HepG2 (cell line): Measurements from ENCODE around the gene ZNF445. TPM values are rescaled to one million over a fixed set of nuclear protein-coding genes. Genes with fewer than 3 reads are reported as not detected.
A peak's percentile ranks its signal among the peaks of the same experiment; 100 is the strongest.

ENCODE experiments used
- CHCHD3 ChIP-seq: sonication (generic); formaldehyde crosslinking; IDR thresholded peaks from 2 replicates; pipeline ENCODE4 v1.8.0; 2022; ENCODE audit warnings: mild to moderate bottlenecking, missing genetic modification reagents, moderate library complexity
- IRF2 ChIP-seq: IDR thresholded peaks from 2 replicates; pipeline ENCODE4 v1.6.1; 2018; ENCODE audit warnings: missing genetic modification reagents, missing compliant biosample characterization
- KLF11 ChIP-seq: IDR thresholded peaks from 2 replicates; pipeline ENCODE4 v1.6.1; 2016; ENCODE audit warnings: missing compliant biosample characterization
- MAFG ChIP-seq: sonication (generic); formaldehyde crosslinking; IDR thresholded peaks from 2 replicates; pipeline ENCODE4 v1.5.1; 2020; ENCODE audit warnings: mild to moderate bottlenecking, missing genetic modification reagents
- PHF21A ChIP-seq: sonication (generic); formaldehyde crosslinking; IDR thresholded peaks from 2 replicates; pipeline ENCODE4 v1.5.0; 2020; ENCODE audit warnings: mild to moderate bottlenecking, missing genetic modification reagents
- POLR2AphosphoS2 ChIP-seq: IDR thresholded peaks from 2 replicates; pipeline ENCODE4 v1.6.1; 2011; ENCODE audit warnings: low read depth, low read length, improper control_type of control experiment
- POLR2G ChIP-seq: fragments of 200-400 bp; formaldehyde crosslinking; IDR thresholded peaks from 2 replicates; pipeline ENCODE4 v1.6.1; 2018; ENCODE audit warnings: mild to moderate bottlenecking, low read depth, low read length, moderate library complexity
- RBAK ChIP-seq: sonication (generic); formaldehyde crosslinking; IDR thresholded peaks from 2 replicates; pipeline ENCODE4 v1.5.1; 2020; ENCODE audit warnings: mild to moderate bottlenecking, missing genetic modification reagents
- RFX3 ChIP-seq: IDR thresholded peaks from 2 replicates; pipeline ENCODE4 v1.6.1; 2016; ENCODE audit warnings: missing biosample characterization, missing genetic modification reagents
- RORA ChIP-seq: sonication (generic); formaldehyde crosslinking; IDR thresholded peaks from 2 replicates; pipeline ENCODE4 v1.5.0; 2020; ENCODE audit warnings: mild to moderate bottlenecking, missing genetic modification reagents, moderate library complexity
- SATB2 ChIP-seq: sonication (generic); formaldehyde crosslinking; IDR thresholded peaks from 2 replicates; pipeline ENCODE4 v1.5.0; 2020; ENCODE audit warnings: missing genetic modification reagents
- SIX1 ChIP-seq: sonication (generic); formaldehyde crosslinking; IDR thresholded peaks from 2 replicates; pipeline ENCODE4 v1.4.0; 2020; ENCODE audit warnings: missing genetic modification reagents, borderline replicate concordance
- SP5 ChIP-seq: IDR thresholded peaks from 2 replicates; pipeline ENCODE4 v1.6.1; 2016; ENCODE audit warnings: low read depth, borderline replicate concordance
- TEAD2 ChIP-seq: sonication (generic); formaldehyde crosslinking; IDR thresholded peaks from 2 replicates; pipeline ENCODE4 v1.9.0; 2021; ENCODE audit warnings: missing genetic modification reagents
- TFDP2 ChIP-seq: sonication (generic); formaldehyde crosslinking; IDR thresholded peaks from 2 replicates; pipeline ENCODE4 v1.4.0; 2020; ENCODE audit warnings: missing genetic modification reagents
- THAP11 ChIP-seq: IDR thresholded peaks from 2 replicates; pipeline ENCODE4 v1.6.1; 2016; ENCODE audit warnings: missing biosample characterization, missing genetic modification reagents
- ZBTB43 ChIP-seq: sonication (generic); formaldehyde crosslinking; conservative IDR thresholded peaks from 2 replicates; pipeline ENCODE4 v1.4.0; 2020; ENCODE audit warnings: missing genetic modification reagents
- ZFX ChIP-seq: sonication (generic); formaldehyde crosslinking; IDR thresholded peaks from 2 replicates; pipeline ENCODE4 v1.4.0; 2020; ENCODE audit warnings: mild to moderate bottlenecking, low read depth, missing genetic modification reagents, moderate library complexity
- ZMYM3 ChIP-seq: sonication (generic); formaldehyde crosslinking; IDR thresholded peaks from 2 replicates; pipeline ENCODE4 v1.5.1; 2020; ENCODE audit warnings: mild to moderate bottlenecking, missing genetic modification reagents
- ZNF281 ChIP-seq: sonication (generic); formaldehyde crosslinking; IDR thresholded peaks from 2 replicates; pipeline ENCODE4 v1.4.0; 2020; ENCODE audit warnings: missing genetic modification reagents, borderline replicate concordance
- ZNF556 ChIP-seq: sonication (generic); formaldehyde crosslinking; IDR thresholded peaks from 2 replicates; pipeline ENCODE4 v1.4.0; 2020; ENCODE audit warnings: mild to moderate bottlenecking, missing genetic modification reagents, borderline replicate concordance
- ZNF616 ChIP-seq: sonication (generic); formaldehyde crosslinking; IDR thresholded peaks from 2 replicates; pipeline ENCODE4 v1.5.0; 2020; ENCODE audit warnings: low read depth, mild to moderate bottlenecking, missing genetic modification reagents
- ZNF619 ChIP-seq: sonication (generic); formaldehyde crosslinking; IDR thresholded peaks from 2 replicates; pipeline ENCODE4 v1.4.0; 2020; ENCODE audit warnings: mild to moderate bottlenecking, missing genetic modification reagents
- ZNF652 ChIP-seq: IDR thresholded peaks from 2 replicates; pipeline ENCODE4 v1.6.1; 2016; ENCODE audit warnings: low read depth, borderline replicate concordance
- ZNF780A ChIP-seq: sonication (generic); formaldehyde crosslinking; IDR thresholded peaks from 2 replicates; pipeline ENCODE4 v1.8.0; 2022; ENCODE audit warnings: mild to moderate bottlenecking, missing genetic modification reagents, moderate library complexity
- ZNF878 ChIP-seq: sonication (generic); formaldehyde crosslinking; IDR thresholded peaks from 2 replicates; pipeline ENCODE4 v1.8.1; 2023; ENCODE audit warnings: mild to moderate bottlenecking, missing genetic modification reagents, moderate library complexity
- polyA plus RNA-seq, 8 experiments: library from polyadenylated mRNA; depleted of rRNA in 3 of 8; stranded (reverse) in 7 of 8; unstranded in 1 of 8; fragments of >200 nt; fragmentation: Illumina TruSeq in 4 of 8; extraction: Trizol in 4 of 8; gene quantifications; 2 replicates each; pipeline versions ENCODE4 v1.2.1 to v1.2.3, GENCODE V29; 2011 to 2016; ENCODE audit warnings: low read depth in 4 of 8, missing spikeins in 1 of 8, mixed read lengths in 1 of 8; ENCODE audit not compliant: insufficient read depth in 1 of 8
- total RNA-seq, 5 experiments: library from RNA; depleted of rRNA; stranded (reverse); fragments of >200 nt; fragmentation: Illumina TruSeq; extraction: Trizol; gene quantifications; 2 replicates each; pipeline ENCODE4 v1.2.3, GENCODE V29; 2016; ENCODE audit warnings: low read depth in 1 of 5

Gene ZNF445
- total and polyA plus RNA-seq, 2 of the 13 experiments (the other 11 are each of a cell fraction or from before 2014, with no cell fraction given) = 4.4 to 10.3 TPM

GRCh38 chr3:44439499-44440295, 37.8 kb downstream of the ZNF445 start (continued):
- TF ChIP-seq ZNF281 = peak; percentile 53; the same call in 1 of the 2 replicates
- TF ChIP-seq MAFG = no peak
- TF ChIP-seq ZNF556 (CRISPR knock-in tag) = peak; percentile 45; the same call in 1 of the 2 replicates
- TF ChIP-seq SATB2 (CRISPR knock-in tag) = no peak
- TF ChIP-seq KLF11 (CRISPR knock-in tag) = no peak
- no peak for TF ChIP-seq ZNF616 (CRISPR knock-in tag)
- TF ChIP-seq ZMYM3 (CRISPR knock-in tag) = peak; percentile 71; the same call in 1 of the 2 replicates
- TF ChIP-seq ZNF619 (CRISPR knock-in tag) = no peak
- peak; percentile 72 for TF ChIP-seq ZBTB43 (CRISPR knock-in tag)
- TF ChIP-seq RBAK (CRISPR knock-in tag) = no peak
- TF ChIP-seq SP5 (CRISPR knock-in tag) = peak; percentile 34; the same call in 1 of the 2 replicates
- peak; percentile 74; the same call in 1 of the 2 replicates for TF ChIP-seq SIX1 (CRISPR knock-in tag)
- TF ChIP-seq PHF21A = peak; percentile 92
- TF ChIP-seq POLR2G = peak; percentile 61; the same call in 1 of the 2 replicates
- TF ChIP-seq ZFX = peak; percentile 74
- TF ChIP-seq RFX3 = no peak
- no peak for TF ChIP-seq TEAD2 (CRISPR knock-in tag)
- TF ChIP-seq ZNF780A = no peak
- no peak for TF ChIP-seq ZNF652 (CRISPR knock-in tag)
- no peak for TF ChIP-seq CHCHD3 (CRISPR knock-in tag)
- peak; percentile 91 for TF ChIP-seq IRF2 (CRISPR knock-in tag)
- TF ChIP-seq TFDP2 (CRISPR knock-in tag) = peak; percentile 61
- no peak for TF ChIP-seq POLR2AphosphoS2
- TF ChIP-seq RORA (CRISPR knock-in tag) = no peak
- peak; percentile 83; the same call in 1 of the 2 replicates for TF ChIP-seq ZNF878 (CRISPR knock-in tag)
- peak; percentile 83 for TF ChIP-seq THAP11 (CRISPR knock-in tag)
